Left ventricle myocardium inferior (tissue), 1 donor: ENCODE results near the gene ITGA2. TPM values are rescaled to one million over a fixed set of nuclear protein-coding genes. Genes with fewer than 3 reads are reported as not detected.

Source experiments
- DNase-seq: peaks from one replicate; pipeline ENCODE4 v3.0.0-alpha.2; 2020
- H3K27ac ChIP-seq: fragments of 200-600 bp; replicated peaks from 2 replicates; pipeline ENCODE4 v1.8.0; 2021
- H3K27me3 ChIP-seq: fragments of 200-600 bp; 2 replicates; pipeline ENCODE4 v1.8.0; 2021; ENCODE audit warnings: low read depth
- H3K36me3 ChIP-seq: fragments of 200-600 bp; 2 replicates; pipeline ENCODE4 v1.8.0; 2021
- H3K4me1 ChIP-seq: fragments of 200-600 bp; 2 replicates; pipeline ENCODE4 v1.8.0; 2021
- H3K4me3 ChIP-seq: fragments of 200-600 bp; 2 replicates; pipeline ENCODE4 v1.8.0; 2021; ENCODE audit warnings: mild to moderate bottlenecking, moderate library complexity
- H3K9me3 ChIP-seq: fragments of 200-600 bp; replicated peaks from 2 replicates; pipeline ENCODE4 v1.8.0; 2021
- intact Hi-C: fragments of 100-400 bp; cut with micrococcal nuclease; formaldehyde crosslinking; loops from one replicate; pipeline ENCODE4 v1.11.0; 2022
- total RNA-seq: library from RNA; stranded (reverse); fragmentation: NEBNext Ultra II Directional; extraction: Animal tissue kit (Norgen Biotek cat#: 25700); gene quantifications from one replicate; pipeline ENCODE4 v1.2.1, GENCODE V29; 2021
- TF ChIP-seq, protein P1 (sequence below): fragments of 200-600 bp; IDR thresholded peaks from 2 replicates; pipeline ENCODE4 v1.8.0; 2021; ENCODE audit warnings: antibody characterized with exemption, mild to moderate bottlenecking, borderline replicate concordance
- donor health status: DM: no; HTN: yes; CAD: no; lungs with severe emphysema.

The ITGA2 gene
- total RNA-seq, 1 donor from 2014 or later, result 0.80 TPM

DNA sequence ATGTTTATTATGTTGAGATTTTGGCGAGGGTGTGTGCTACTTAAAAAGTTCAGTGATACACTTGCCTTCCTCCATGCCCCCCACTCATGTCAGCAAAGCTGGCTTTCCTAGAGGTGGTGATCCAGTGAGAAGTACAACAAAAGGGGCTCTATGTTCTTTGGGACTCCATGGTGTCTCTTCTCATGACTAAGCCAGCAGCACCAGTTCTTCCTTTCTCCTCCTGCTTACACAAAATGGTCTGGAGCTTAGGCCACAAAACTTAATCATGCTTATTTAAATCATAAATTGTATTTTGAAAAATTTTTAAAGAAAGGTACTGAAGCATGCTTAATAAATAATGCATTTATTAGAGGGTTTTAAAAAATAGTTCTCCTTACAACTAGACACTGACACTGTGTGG is 98.0 kb downstream of the ITGA2 start:
- H3K36me3 ChIP-seq, result no peaks in the 10 kb centered on the region
- H3K9me3 ChIP-seq, result no peaks in the 10 kb centered on the region
- H3K4me1 ChIP-seq, result peaks cover 19% of the 10 kb centered on the region
- no peak overlapping the region for H3K27ac ChIP-seq
- DNase-seq, result no peak
- no peaks in the 10 kb centered on the region for H3K27me3 ChIP-seq
- intact Hi-C loops, result no loop called here
- TF ChIP-seq, protein P1, sequence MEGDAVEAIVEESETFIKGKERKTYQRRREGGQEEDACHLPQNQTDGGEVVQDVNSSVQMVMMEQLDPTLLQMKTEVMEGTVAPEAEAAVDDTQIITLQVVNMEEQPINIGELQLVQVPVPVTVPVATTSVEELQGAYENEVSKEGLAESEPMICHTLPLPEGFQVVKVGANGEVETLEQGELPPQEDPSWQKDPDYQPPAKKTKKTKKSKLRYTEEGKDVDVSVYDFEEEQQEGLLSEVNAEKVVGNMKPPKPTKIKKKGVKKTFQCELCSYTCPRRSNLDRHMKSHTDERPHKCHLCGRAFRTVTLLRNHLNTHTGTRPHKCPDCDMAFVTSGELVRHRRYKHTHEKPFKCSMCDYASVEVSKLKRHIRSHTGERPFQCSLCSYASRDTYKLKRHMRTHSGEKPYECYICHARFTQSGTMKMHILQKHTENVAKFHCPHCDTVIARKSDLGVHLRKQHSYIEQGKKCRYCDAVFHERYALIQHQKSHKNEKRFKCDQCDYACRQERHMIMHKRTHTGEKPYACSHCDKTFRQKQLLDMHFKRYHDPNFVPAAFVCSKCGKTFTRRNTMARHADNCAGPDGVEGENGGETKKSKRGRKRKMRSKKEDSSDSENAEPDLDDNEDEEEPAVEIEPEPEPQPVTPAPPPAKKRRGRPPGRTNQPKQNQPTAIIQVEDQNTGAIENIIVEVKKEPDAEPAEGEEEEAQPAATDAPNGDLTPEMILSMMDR, result no peak
- no peak overlapping the region for H3K4me3 ChIP-seq

- no peaks in the 10 kb centered on the region for H3K9me3 ChIP-seq
- H3K27me3 ChIP-seq, result no peaks in the 10 kb centered on the region
- no peak overlapping the region for H3K4me3 ChIP-seq
- H3K36me3 ChIP-seq, result no peaks in the 10 kb centered on the region
- DNase-seq, result no peak
- H3K4me1 ChIP-seq, result peaks cover 19% of the 10 kb centered on the region
- intact Hi-C loops, result no loop called here
- TF ChIP-seq, protein P1, result no peak
- no peak overlapping the region for H3K27ac ChIP-seq
Measured at GRCh38 chr5:53087621-53088121, 98.5 kb downstream of the ITGA2 start.

DNA sequence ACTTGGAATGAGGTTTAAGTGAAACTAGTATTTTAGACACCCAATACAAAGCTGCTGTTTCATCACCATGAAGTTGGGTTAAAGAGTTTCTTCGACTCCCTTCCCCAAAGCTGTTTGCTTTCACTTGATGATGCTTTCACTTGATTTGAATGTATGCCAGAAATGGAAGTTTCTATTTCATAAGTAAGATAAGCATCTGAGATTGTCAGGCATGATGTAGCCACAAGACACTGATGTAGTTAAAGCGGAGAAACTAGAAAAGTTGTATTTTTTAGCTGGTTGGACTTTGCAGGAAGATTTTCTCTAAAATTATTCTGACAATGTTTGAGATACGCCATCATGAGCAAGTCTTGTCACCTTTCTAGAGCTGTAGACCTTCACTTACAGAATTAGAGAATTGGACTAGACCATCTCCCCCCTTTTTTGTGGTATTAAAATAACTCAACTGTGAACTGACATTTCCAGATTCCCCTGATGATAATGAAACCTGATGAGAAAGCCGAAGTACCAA is 100.4 kb downstream of the ITGA2 start:
- DNase-seq, result no peak
- TF ChIP-seq, protein P1, result no peak
- no peak overlapping the region for H3K4me3 ChIP-seq
- H3K36me3 ChIP-seq, result no peaks in the 10 kb centered on the region
- no peak overlapping the region for H3K27ac ChIP-seq
- intact Hi-C loops, result no loop called here
- no peaks in the 10 kb centered on the region for H3K27me3 ChIP-seq
- H3K9me3 ChIP-seq, result no peaks in the 10 kb centered on the region
- peaks cover 19% of the 10 kb centered on the region for H3K4me1 ChIP-seq

- DNase-seq, result no peak
- intact Hi-C loops, result no loop called here
- Histone ChIP-seq H3K9me3 (no peaks in the 10 kb centered on the region), H3K4me1 (peaks cover 19% of the 10 kb centered on the region), H3K4me3 (no peak overlapping the region), H3K27ac (no peak overlapping the region), H3K27me3 (no peaks in the 10 kb centered on the region), H3K36me3 (no peaks in the 10 kb centered on the region)
- TF ChIP-seq, protein P1, result no peak
Measured at GRCh38 chr5:53090229-53090628, 101.1 kb downstream of the ITGA2 start.

DNA sequence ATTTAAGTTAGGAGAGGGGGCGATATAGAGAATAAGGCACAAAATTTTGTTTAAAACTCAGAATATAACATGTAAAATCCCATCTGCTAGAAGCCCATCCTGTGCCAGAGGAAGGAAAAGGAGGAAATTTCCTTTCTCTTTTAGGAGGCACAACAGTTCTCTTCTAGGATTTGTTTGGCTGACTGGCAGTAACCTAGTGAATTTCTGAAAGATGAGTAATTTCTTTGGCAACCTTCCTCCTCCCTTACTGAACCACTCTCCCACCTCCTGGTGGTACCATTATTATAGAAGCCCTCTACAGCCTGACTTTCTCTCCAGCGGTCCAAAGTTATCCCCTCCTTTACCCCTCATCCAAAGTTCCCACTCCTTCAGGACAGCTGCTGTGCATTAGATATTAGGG is 102.1 kb downstream of the ITGA2 start:
- H3K27me3 ChIP-seq, result no peaks in the 10 kb centered on the region
- intact Hi-C loops, result no loop called here
- DNase-seq, result no peak
- no peaks in the 10 kb centered on the region for H3K36me3 ChIP-seq
- no peak overlapping the region for H3K4me3 ChIP-seq
- peaks cover 19% of the 10 kb centered on the region for H3K4me1 ChIP-seq
- H3K27ac ChIP-seq, result no peak overlapping the region
- TF ChIP-seq, protein P1, result no peak
- H3K9me3 ChIP-seq, result no peaks in the 10 kb centered on the region
